Measurements from ENCODE around the gene RBMS3.
"Not testable (repeated sequence)": the region's sequence is repeated elsewhere in the genome, so short reads cannot be mapped to it uniquely, and the experiment has no call there.

Gene RBMS3

GRCh38 chr3:30003741-30004140, 722.9 kb downstream of the RBMS3 start:
- no peak for DNase-seq

DNA sequence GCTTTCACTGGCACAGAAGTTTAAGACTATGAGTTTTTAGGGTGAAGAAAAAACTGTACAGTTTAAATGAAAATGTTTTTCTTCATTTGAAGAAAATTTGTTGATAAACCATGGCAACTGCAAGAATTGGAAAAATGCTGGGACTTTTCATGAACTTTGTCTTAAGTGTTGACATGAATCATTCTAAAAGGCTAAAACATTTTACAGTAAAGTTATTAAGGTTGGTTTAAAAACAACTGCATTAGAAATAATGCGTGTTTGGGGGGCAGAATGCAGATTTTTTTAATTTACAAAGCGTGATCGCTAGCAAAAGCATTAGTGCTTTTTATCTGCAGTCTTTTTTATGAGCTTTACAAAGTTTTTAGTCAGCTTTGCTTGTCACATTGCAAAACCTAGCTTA, 723.6 kb downstream of the RBMS3 start:
- DNase-seq, result no peak

- no peak for DNase-seq
Observed at GRCh38 chr3:30006111-30006510, 725.2 kb downstream of the RBMS3 start.

GRCh38 chr3:30007668-30008067, 726.8 kb downstream of the RBMS3 start:
- no peak for DNase-seq

DNA sequence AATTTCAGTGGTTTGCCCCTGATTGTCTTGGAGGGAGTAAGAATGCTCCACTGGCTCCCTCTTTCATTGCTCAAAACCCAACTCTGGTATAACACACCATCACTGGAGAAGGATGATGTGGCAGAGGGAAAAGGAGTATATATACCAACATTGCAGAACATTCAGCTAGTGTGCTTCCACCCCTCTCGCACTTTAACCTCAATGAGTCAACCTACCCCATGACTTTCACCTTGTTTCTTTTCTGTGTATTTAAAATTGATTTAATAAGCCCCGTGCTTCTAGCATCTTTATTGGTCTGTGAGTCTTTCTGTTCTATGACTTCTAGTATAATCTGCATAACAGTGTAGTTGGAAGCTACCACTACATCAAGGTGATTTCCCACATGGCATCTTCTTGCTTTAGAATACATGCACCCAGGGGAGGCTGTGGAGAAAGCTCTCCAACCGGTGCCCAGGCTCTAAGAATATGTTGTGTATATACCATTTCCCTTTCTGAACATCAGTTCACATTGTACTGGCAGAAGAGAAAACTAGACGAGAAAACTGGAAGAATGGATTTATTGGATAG, 730.4 kb downstream of the RBMS3 start:
- DNase-seq, result no peak

GRCh38 chr3:30012941-30013543, 732.2 kb downstream of the RBMS3 start:
- DNase-seq, result peak in 39 of 58 donors; percentile 0 to 73 (median 11)

DNA sequence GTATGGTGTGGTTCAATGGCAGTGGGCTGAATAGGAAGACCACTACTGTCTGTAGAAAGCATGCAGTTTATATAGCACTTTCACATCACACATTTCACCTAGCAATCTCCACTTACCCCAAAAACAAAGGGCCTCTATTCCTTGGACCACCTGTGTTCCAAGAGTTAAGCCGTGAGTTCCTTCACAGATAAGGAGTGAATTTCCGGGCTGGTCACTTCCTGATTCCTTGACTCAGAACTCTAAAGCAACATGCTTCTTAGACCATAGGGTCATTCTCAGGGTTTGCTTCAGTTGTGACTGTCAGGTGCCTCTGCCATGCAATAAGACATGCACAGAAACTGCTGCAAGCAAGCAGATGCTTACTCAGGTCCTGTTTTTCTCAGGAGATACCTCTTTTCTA, 737.0 kb downstream of the RBMS3 start:
- no peak for DNase-seq

DNA sequence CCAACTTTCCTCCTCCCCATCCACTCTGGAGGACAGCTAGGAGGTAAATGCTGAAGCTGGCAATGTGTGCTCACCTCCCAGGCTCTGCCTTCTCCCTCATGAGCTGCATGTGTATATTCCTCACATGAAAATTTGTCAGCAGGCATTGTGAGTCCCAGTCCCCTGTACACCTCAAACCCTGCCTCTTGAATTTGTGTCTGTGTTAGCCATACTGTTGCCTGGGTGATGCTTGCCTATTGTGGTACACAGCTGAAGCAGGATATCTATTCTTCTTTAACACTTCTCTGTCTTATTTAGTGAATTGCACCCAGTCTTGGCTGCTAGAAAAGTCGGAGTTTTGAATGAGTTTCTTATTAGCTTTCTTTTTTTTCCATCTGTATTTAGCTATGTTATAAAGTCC, 739.5 kb downstream of the RBMS3 start:
- DNase-seq, result no peak

GRCh38 chr3:30024466-30024865, 743.6 kb downstream of the RBMS3 start:
- DNase-seq, result no peak

DNA sequence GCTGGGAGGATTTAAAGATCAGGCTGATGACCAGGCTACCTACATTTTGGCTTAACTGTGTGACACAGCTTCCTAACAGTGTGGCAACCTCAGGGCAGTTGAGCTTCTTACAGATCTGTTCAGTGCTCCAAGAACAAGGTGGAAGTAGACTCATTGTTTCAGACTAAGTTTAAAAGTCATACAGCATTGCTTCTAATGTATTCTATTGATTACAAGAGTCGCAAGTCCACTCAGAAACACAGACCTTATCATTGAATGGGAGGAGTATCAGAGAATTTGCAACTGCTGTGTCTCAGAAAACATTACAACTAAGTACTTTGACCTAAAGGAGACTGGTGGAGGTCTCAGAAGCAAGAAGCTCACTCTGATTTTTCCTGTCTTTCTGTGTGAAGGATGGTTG, 746.0 kb downstream of the RBMS3 start:
- no peak for DNase-seq

GRCh38 chr3:30034246-30034991, 753.5 kb downstream of the RBMS3 start:
- no peak for DNase-seq

- DNase-seq, result no peak
Observed at GRCh38 chr3:30035935-30036567, 755.2 kb downstream of the RBMS3 start.

DNA sequence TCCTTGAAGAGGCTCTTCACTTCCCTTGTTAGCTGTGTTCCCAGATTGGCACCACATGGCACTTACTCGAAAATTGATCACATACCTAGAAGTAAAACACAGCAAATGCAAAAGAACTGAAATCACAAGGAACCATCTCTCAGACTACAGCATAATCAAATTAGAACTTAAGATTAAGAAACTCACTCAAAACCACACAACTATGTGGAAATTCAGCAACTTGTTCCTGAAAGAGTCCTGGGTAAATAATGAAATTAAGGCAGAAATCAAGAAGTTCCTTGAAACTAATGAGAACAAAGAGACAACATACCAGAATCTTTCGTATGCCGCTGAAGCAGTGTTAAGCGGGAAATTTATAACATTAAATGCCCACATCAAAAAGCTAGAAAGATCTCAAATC, 759.3 kb downstream of the RBMS3 start:
- no peak for DNase-seq

- DNase-seq, result not testable (repeated sequence)
Observed at GRCh38 chr3:30041481-30041880, 760.6 kb downstream of the RBMS3 start.

GRCh38 chr3:30042274-30042859, 761.5 kb downstream of the RBMS3 start:
- DNase-seq, result peak in 42 of 58 donors; percentile 0 to 70 (median 16)

GRCh38 chr3:30042916-30043555, 762.2 kb downstream of the RBMS3 start:
- DNase-seq, result no peak

DNA sequence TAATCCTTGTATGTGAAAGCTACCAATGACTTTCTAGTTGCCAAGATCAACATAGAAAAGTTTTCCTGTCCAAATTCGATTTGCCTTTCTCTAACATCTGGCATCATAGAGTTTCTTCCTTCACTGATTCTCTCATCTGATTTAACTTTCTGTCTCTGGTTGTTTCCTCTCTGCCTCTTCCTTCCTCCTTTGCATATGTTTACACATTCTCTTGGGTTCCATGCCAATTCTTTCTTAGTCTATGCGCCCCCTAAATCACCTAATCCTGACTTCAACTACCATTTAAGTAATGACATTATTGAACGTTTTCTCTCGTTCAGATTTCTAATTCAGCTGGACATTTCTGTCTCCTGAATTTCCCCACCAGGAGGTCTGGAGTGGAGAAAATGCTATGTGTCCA, 763.6 kb downstream of the RBMS3 start:
- no peak for DNase-seq

- DNase-seq, result no peak
Observed at GRCh38 chr3:30048431-30048830, 767.6 kb downstream of the RBMS3 start.

- not testable (repeated sequence) for DNase-seq
Observed at GRCh38 chr3:30050116-30050515, 769.2 kb downstream of the RBMS3 start.

- DNase-seq, result no peak
Observed at GRCh38 chr3:30059240-30059639, 778.4 kb downstream of the RBMS3 start.

All from anterior cingulate cortex (tissue), 58 donors.